Stimulated activated naive CD8-positive, alpha-beta T cell treated with anti-CD3 and anti-CD28 coated beads, Interleukin-15, Interleukin-2, amounts not matched to agents 100 U/mL and 50 U/mL, for 24 hours (primary cell): ENCODE results near the gene DTX3L.

Experiments used
- ATAC-seq: fragments of 150-1000 bp; cut with Tn5 transposase; one replicate; pipeline ENCODE4 v1.10.0; 2021
- DNase-seq: peaks from one replicate; pipeline ENCODE4 v3.0.0; 2021

The DTX3L gene

DNA sequence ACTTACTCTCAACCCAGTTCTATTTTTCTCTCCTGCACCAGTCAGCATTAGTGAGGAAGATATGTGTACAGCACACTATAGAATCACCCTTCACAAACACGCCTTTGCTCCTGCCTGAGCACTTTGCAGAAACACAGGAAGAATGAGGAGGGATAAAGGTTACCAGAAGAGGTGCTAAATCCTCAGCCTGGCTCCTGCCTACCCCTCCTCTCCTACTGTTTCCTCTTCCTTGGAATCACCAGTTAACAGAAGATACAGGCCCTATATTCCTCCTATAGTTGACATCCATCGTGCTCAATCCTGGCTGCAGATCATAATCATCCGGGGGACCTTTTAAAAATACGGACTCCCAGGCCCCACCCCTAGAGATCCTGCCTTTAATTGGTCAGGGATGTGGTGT, 42.2 kb downstream of the DTX3L start:
- DNase-seq (no peak), ATAC-seq (no peak)

DNA sequence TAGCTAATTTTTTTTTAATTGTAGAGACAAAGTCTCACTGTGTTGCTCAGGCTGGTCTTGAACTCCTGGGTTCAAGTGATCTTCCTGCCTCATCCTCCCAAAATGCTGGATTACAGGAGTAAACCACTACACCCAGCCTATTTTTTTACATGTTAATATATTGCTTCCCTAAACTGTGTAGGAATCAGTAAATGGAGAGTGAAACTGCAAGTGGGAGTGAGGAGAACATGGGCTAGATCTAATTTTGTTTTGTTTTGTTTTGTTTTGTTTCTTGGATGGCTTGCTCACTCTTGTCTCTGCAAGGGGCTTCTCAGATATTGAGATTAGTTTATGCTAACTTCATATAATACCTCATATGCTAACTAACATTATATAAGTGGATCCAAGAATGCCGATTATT, 44.8 kb downstream of the DTX3L start:
- ATAC-seq (no peak), DNase-seq (no peak)

GRCh38 chr3:122609798-122610559, 45.8 kb downstream of the DTX3L start:
- peak; percentile 98 for ATAC-seq
- DNase-seq: peak; percentile 11

DNA sequence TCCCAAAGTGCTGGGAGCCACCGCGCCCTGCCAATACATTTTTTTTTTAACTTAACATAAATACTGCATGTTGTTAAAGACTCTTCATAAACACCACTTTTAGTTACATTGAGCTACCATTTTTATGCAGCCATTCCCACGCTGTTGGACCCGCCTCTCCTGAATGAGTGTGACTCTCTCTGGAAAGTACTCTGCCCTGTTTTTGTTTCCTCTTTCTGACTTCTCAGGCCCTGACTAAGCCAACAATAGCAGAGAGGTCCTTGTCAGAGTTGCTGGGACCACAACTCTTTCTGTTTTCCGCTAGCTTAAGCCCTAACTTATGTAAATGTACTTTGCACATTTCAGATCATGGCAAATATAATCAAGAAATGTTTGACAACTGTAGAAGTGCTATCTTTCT, 48.6 kb downstream of the DTX3L start:
- ATAC-seq: no peak
- DNase-seq: no peak

DNA sequence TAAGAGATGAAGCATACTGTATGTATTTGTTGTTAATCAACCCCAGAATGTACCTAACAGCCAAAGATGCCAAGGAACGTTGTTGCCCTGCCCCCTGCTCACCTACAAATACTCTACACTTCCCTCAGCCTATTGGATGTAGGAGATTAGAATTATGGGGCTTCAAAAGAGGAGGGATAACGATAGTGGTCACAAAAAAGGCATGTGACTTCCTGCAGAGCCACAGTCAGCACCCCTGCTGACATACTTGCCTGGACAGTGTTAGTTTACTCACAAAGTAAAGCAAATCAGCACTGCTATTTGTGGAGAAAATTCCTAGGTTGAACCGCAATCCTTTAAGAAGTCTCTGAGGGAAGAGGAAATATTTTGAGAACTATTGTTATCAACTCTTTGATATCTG, 51.2 kb downstream of the DTX3L start:
- ATAC-seq (no peak), DNase-seq (no peak)

DNA sequence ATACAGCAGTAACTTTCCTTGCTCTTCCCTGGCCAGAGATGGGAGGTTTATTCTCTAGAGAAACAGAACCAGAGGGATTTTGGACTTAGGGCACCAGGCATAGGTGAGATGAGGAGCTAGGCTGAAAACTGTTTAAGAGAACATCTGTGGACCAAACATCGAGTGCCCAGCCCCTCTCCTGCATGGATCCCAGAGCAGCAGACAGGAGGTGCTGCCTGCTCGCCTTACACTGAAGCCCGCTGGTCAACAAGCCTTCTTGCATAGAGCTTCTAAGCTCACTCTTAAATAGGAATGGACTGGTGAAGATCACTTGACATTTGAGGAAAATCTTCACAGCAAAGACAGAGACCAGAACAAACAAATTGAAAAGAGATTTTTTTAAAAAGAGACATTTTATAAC, 54.5 kb downstream of the DTX3L start:
- DNase-seq (no peak), ATAC-seq (no peak)

DNA sequence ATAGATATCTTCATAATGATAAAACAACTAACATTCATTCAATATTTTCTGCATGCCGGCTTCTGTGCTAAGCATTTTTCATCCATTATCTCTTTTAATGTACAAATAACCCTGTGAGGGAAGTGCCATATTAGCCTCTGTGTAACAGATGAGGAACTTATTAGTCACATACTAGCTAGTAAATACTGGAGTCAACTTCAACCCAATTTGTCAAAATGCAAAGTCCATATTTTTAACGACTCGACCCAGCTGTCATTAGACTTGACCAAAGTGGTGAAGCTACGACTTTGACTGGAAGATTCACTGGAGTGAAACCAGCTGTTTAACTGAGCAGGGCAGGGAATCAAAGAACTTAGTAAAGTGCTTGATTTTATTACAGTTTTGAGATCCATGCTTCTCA, 54.9 kb downstream of the DTX3L start:
- no peak for ATAC-seq
- no peak for DNase-seq

DNA sequence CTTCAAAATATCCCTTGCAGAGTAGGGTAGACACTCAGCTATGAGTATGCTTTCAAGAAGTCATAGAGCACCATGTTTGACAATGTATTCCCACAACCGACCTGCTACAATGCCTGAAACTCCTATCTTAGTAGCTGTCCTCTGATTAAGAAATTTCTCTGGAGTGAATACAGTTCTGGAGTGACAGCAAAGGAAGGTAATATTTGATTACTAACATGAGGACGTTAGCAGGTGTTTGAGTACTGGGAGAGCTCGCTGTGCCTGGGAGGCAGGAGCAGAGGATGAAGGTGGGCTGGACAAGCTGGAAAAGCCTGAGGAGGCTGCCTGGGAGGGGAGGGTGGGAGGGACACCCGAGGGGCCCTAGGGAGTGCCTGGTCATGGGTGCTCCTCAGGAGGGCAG, 56.3 kb downstream of the DTX3L start:
- no peak for DNase-seq
- no peak for ATAC-seq

GRCh38 chr3:122621112-122621511, 57.0 kb downstream of the DTX3L start:
- DNase-seq (no peak), ATAC-seq (no peak)

DNA sequence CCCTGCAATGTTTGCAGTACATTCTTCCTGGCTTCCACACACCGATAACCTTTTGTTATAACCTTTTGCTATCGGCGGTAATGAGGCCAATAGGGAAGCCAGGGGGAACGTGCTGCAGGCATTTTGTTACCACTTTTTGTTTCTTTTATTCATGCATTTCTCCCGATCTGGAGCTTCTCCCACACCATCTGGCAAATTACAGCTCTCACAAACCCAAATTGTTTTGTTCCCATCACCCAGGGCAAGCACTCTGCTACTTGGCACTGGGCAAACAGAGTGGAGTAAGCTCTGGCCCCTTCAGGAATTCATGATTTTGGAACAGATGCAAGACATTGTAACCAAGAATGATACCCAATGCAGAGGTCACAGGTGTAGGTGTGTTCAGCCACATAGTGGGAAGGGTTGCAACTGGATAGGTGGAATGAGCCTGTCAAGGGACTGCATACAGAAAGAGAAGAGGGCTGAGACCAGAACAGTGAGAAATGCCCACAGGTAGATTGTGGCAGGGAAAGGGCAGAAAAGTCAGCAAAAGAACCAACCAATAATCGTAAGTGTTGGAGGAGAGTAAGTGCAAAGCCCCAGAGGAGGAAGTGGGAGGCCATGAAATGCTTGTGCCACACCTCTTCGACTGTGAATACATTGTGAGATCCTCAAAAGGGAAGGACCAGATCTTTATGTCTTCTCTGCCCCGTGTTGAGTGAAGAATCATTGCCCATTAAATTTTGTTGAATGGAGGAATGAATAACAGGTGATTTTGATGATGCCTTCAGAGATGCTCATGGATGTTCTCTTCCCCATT, 59.1 kb downstream of the DTX3L start:
- ATAC-seq (no peak), DNase-seq (no peak)
